Stimulated activated CD4-positive, alpha-beta T cell treated with anti-CD3 and anti-CD28 coated beads, Interleukin-15, amount 100 ng/mL, for 1 hour (primary cell): Measurements from ENCODE around the gene CYREN.

Source experiments
- DNase-seq, 2 donors: peaks; one replicate each; pipeline ENCODE4 v3.0.0-alpha.2; 2020; ENCODE audit warnings: low read depth in 1 of 2, low spot score in 1 of 2

Gene CYREN

DNA sequence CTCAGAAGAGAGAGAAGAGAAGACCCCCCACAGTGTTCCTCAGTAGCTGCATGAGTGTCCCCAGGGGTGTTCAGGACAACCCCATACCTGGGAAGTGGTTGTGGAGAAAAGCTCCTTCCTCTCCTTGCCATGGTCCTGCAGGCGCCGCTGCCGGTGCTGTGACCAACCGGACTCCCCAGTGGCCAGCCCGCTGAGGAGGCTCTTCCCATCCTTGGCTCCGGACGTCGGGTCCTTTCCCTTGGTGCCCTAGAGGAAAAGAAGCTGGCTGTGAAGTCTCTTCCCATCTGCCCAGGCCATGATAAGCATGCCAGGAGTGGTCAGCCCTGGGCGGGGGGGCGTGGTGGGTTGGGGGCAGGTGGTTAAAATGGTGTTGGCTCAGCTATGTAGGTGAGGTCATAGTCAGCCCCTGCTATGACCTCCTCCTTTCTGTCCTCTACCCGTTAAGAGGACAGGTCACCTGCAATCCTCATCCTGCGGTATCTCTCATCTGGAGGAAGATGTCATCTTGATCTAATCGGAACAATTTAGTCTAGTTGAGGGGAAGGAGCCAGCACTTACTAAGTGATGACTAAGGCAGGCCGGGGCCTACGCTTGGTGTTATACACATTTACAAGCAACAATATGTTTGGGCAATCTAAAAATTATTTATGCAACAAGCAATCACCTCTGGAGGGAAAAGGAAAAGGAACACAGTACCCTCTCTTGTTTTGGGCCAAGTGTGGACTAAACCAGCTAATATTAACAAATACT, 27.6 kb upstream of the CYREN start:
- DNase-seq, result no peak

DNA sequence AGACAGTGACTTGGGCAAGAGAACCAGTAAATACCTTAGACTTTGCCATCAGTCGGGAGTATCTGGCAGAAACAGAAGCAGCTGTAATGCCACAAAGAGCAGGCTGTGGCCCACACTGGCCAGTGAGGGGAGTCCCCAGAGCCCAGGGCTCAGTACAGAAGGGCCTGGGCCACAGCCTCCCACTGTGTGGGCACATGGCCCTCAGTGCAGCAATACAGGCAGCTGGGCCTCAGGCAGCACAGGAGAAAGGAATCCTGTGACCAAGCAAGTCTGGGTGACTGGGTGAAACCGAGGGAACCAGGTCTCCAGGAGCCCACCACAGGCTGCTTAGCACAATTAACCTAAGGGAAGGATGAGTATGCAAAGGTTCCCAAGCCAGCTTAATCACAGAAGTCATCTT, 26.8 kb upstream of the CYREN start:
- DNase-seq, result no peak

DNA sequence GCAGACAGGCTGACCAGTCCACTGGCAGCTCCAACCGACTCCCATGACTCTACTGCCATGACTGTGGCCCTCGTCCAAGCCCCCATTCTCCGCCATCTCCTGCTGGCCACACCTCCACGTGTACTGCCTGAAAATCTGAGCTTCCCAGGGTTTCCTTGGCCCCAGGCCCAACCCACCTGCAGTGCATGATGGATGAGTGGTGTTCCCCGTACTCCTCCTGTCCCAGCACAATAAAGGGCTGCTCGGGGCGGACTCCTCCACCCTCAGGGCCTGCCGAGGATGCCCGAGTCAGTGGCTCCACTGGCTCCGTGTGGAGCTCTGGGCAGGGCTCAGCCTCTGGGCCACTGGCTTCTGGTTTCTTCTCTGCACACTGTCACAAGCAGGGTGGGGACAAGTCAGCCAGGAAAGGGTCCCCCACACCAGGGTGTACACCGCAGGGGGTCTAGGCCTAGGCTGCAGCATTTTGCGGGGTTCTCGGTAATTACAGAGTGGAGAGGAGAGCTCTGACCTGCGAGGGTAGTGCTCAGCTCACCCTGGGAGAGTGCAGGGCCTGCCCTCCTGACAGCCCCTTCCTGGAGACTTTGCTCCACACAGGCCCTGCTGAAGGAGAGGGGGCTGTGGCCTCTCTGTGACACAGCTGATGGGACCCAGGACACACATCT, 25.6 kb upstream of the CYREN start:
- DNase-seq, result no peak

DNA sequence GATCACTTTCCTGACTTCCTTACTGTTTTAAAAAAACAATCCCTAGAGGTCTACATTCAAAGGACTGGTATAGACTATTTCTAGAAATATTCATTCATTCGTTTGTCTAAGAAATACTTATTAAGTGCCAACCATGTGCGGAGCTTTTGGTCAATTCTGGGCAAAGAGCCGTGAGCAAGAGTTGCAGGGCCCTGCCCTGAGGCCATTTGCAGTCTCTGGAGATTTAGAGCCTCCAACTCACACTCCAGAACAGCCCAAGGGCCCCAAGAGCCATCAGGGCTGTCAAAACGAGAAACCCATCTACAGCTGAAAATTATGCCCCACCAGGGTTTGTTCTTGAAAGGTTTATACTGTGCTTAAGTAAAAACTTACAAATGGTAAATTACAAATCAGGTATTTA, 24.6 kb upstream of the CYREN start:
- no peak for DNase-seq

DNA sequence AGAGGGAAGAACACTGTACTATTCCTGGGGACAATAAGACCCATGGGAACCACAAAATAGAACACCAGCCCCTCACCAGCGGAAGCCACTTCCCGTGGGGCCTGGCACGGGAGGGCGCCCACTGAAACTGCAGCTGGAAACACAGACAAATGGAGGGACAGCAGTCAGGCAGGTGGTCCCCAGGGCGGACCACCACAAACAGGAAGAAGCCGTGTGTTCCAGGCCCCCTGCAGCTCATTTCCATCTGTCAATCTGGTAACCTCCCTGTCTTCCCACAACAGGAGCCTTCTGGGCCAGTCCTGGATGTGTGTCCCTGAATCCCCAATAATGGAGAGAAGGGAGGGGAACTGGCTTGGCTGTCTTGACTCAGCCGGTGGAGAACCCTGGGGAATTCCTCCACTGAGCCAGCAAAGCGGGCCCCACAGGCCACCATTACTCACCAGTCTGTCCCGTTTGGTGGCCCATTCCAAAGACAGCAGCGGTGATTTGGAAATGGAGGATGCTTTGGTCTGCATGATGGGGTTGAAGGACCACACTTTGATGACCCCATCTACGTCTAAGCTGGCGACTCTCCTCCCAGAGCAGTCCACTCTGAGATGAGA, 24.1 kb upstream of the CYREN start:
- DNase-seq, result no peak

DNA sequence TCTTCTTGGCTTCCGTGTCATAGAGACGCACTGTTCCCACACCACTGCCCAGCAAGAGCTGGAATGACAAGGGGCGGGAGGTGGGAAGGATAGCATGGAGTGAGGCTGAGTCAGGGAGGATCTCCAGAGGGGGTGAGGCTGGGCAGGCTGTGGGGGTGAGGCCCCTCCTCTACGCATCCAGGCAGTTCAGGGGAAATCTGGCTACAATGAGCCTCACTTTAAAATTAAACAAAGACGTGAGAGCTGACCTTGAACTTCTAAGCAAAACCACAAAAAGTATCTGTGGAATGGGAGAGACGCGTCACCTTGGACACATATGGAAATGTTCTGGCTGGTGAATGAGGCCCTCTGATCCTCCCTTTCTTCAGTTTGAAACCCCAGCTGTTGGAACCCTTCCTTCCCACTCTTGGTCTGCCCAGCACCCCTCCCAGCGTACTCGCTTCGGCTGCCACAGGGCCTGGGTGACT, 23.1 kb upstream of the CYREN start:
- DNase-seq, result no peak

DNA sequence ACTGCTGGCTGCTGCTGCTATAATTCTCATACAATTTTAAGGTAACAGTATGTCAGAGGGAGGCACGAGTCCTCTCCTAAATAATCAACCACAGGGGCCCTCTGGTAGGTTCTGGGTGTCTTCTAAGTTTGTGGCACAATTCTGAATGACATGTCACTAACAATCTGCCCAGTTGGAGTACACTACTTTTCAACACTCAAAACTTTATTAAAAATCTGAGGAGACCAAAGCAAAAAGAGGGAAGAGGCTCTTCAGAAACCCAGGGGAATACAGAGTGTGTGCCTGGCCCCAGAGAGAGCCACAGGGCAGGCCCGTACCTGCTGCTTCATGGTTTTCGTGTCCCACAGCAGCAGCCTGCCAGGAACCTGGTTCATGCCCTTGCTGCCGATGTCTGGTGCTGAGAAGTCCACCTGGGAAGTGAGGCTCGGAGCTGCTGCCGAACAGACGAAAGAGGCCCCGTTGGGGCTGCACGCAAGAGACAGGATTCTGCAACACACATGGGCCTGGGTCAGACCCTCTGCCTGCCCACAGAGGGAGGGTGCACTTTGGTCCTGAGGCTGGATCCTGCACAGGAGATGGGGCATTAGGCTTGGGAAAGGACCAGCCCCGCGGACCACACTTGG, 22.5 kb upstream of the CYREN start:
- DNase-seq, result no peak

DNA sequence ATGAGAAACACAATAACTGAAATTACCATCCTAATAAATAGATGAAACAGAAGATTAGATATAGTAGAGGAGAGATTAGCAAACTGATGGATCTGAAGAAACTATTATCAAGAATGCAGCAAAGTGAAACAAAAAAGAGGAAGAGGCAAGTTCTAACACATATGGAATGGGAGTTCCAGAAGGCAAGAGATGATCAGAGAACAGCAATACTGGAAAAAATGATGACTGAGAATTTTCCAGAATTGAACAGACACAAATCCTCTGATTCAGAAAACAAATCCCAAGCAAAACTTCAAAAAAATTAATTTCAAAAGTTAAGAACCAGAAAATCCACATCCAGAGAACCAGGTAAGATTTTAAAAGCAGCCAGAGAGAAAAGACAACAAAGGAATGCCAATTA, 20.2 kb upstream of the CYREN start:
- no peak for DNase-seq

DNA sequence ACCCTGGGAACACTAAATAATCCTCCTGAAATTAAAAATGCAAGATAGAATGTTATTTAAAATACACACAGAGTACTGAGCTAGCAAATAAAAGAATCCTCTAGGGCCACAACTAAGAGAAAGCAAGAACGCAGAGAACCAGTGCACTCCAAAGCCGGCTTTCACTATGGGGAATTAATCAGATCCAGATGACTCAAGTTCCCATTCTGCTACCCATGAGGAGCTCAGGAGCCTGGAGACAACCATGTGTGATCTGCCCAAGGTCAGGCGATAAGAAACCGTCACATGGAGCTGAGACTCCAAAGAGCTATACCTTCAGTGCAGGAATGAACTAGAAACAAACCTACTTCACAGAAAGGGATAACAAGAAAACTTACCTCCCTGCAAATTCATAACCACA, 19.5 kb upstream of the CYREN start:
- DNase-seq, result no peak

DNA sequence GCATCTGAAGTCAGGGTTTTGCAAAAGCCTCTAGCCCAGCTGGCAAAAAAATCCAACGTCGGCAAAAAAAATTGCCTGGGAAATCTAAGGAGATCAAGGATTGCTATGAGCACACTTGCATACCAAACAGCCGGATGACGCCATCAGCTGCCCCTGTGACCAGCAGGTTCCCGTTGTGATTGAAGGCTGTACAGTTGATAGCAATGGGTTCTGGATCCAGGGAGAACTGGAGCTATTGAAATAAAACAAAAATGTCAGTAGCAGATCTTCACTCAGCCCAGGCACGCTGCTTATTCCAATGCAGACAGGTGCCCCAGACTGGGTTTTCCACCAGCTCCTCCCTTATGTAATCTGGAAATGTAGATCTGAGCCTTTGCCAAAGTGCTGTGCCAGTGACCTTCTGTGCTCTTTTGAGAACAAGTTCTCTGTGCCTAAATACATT, 18.7 kb upstream of the CYREN start:
- no peak for DNase-seq

DNA sequence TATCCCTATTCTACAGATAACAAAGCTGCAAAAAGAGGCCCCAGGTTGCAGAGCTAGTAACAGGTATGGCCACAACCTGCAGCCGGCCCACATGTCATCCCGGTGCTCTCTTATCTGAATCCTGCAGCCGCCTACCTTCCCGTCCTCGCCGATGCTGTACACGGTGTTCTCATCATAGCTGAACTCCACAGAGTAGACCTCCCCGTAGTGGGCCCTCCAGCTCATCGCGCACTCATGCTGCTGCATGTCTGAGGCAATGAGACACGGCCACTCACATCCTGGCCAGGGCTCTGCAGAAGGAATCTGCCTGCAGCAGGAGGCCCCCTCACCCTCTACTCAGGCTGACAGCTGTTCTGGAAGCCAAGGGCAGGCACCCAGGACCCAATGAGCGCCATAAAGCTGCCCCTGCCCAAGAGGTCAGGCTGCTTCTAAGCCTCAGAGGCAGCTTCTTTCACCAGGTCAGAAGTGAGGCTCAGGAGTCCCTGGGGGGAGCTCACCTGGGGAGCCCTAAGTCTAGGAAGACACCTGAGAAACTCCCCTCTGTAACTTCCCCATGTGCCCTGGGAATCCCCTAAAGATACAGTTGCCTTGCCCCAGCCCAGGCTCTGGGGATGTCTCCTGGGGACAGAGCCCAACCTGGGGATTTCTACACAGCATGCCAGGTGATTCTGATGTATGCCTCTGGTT, 17.9 kb upstream of the CYREN start:
- no peak for DNase-seq

DNA sequence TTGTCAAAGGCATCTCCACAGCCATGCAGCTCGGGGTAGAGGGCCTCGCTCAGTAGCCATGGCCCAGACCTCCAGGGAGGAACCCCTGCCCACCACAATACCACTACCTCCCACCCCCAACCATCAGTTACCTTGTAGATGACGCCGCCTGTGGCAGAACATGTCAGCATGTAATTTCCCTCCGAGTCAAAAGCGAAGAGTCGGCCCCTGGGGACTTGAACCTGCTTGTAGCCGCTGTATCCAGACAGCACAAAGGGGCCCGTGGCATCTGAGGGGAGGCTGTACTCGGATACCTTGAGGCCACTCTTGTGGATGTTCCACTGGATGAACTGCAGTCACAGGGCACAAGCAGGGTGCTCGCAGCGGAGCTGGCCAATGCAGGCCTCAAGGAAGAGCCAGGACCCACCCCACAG, 16.3 kb upstream of the CYREN start:
- no peak for DNase-seq

DNA sequence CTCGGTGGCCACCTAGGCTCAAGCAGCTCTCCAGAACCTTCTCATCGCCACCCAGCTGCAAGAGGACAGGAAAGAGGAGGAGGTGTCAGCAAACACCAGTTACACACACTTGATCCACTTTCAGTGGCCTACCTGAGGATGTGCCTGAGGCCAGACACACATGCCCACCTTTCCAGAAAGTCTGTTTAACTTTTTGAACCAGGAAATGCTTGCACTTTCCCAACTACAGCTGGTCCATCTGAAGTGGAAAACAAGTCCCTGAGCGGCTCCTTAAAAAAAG, 15.7 kb upstream of the CYREN start:
- no peak for DNase-seq

DNA sequence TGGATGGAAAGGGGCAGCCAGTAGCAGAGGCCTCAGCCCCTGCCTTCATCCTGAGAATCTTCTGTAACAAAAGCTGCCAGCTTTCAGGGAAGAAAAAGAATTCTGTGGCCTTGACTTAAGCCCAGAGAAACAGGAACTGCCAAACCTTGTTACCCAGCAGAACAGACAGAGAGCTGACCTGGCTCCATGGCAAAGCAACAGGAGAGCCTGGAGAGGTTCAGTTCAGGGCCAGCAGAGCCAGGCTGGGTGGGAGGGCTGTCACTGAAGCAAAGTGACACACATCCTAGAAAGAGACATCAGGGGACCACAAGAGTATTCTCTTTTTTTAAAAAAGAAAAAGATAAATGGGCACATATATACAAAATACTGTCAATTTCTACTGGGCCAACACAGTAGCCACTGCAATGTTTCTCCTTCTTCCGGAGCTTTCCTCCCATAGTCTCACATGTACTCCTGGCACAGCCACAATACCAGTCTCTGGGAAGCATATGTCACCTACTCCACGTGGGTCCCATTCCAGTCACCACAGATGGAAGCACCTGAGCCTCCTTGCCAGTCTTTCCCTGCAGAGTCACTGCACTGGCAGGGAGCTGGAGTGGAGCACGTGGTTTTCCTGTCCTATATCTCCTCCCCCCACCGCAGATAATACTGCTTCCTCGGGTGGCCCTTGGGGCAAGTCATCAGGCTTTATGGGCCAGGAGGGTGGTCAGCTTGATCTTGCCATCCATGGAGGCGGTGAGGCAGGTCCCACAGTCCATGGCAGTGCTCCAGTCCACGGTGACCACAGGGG, 15.2 kb upstream of the CYREN start:
- DNase-seq, result no peak

DNA sequence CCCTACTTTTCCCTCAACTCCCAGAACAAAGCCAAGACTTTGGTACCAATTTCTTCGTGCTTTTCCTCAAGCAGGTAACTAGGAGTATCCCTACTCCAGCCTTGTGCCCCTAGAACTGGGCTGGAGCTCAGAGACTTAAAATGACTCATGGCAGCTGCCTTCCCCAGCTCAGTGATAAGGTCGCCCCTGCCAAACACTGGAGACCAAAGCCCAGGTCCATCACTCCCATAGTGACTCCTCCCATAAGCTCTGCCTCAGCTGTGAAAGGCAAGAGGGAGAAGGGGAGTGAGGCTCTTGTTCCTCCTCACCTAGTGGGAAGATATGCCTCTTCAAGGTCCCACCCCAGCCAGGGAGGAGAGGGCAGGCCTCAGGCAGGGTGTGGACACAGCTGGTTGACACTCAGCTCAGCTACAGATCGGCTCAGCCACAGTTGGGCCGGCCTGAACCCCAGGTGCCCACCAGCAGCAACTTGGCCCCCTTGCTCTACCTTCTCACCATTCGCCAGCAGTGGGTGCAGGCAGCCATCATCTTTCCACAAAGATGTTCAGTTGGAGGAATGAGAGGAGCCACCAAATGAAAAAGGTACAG, 13.8 kb upstream of the CYREN start:
- DNase-seq, result no peak

DNA sequence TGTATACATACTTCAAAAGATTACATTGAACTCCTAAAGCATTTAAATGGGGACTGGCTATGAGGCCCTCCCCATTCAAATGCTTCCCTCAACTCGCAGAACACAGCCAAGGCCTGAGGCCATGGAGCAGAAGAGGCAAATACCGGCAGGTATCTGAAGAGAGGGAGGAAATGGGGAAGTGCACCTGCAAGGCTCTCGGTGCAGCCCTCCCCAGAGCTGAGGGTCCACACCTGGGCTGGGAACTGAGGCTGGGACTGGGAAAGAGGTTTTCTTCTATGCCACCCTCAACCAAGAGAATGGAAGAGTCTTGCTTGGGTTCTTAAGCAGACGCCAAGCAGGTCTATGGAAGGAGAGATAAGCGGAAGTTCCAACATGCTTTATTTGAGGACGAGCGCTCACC, 13.0 kb upstream of the CYREN start:
- DNase-seq, result no peak

DNA sequence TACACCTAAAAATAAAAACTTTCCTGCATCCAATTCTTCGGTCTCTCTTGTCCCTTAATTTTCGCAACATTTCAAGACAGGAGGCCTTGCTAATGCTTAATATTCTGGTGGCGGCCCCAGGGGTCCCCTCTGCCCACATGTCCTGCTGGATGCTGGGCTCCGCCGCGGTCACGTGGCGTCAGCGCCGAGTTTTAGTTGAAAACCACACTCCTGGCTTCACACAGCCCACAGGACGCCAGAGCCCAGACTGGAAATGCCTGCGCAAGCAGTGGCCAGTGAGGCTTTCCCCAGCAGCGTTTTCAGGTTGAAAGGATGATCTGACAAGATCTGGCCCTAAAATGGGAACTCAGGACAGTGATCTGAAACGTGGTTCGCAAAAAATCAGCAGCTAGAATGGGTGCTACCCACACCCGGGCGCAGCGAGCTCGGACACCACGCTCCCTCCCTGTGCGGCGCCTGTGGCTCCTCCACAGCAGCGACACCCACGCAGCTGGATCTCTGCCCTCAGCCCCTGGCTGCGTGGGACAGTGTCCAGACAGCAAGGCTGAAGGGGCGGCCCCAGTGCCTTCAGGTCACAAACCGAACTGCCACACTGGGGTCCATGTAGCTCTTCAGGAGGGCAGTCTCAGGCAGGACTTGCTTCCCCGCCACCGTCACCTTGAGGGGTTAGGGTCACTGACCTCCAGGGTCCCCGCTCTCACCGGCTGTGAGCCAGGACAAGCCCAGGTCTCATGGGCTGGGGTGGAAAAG, 11.6 kb upstream of the CYREN start:
- no peak for DNase-seq

DNA sequence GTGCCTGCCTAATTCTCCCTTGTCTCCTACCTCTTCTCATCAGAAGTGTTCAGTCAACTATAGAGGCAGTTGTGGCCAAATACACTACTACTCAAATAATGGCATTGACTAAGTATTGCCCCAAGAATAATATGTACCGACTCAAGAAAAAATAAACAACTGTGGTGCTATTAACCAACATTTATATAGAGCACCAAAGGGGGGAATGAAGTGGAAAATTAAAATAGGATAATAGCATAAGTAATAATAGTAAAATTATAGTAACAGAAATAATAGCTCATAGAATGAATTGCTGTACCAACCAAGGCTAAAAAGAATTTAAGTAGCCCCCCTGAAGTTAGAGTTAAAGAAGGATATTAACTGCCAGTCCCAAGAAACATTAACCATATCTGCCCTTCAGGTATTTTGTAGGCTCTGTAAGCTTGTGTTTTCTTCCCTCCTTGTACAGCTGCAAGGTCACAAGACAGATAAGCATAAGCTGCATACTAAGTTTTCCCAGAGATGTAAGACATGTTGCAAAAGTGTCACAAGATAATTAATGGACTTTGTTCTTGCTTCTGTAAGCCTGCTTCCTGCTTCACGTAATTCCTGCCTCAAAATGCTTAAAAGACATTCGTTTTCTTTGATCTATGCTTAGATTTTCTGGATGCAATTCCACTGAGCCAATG, 10.9 kb upstream of the CYREN start:
- no peak for DNase-seq

DNA sequence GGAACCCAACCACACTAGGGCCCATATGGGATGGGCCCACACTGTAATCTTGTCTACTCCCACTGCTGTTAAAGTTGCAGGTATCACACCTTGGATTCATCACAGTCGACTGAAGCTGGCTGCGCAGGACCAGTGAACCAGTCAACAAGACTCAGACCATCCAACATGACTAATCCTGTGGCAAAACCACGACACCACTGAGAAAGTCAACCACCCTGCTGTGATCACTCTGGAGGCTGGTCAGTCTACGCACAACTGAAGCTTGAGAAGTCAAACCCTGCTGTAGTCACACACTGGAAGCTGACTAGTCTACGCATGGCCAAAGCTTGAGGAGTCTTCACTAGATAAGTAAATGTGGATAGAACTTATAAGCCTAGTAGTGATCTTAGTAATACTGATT, 9.6 kb upstream of the CYREN start:
- no peak for DNase-seq
